ENCODE results near the gene CCNE1.

CCNE1 gene

GRCh38 chr19:29845574-29846176 is 33.9 kb downstream of the CCNE1 start:
- H3K9me3 ChIP-seq (ENCODE audit: low read length): no peaks in the 10 kb centered on the region
- H3K27me3 ChIP-seq (ENCODE audit: insufficient read depth, low read length): peaks cover 29% of the 10 kb centered on the region
- H2AFZ ChIP-seq (ENCODE audit: low read depth, low read length): peak overlapping the region; percentile 79
- peak overlapping the region; percentile 61 for H3K4me3 ChIP-seq (ENCODE audit: low read length)
- H3K36me3 ChIP-seq (ENCODE audit: insufficient read depth, low read length): no peaks in the 10 kb centered on the region
- H3K4me1 ChIP-seq (ENCODE audit: insufficient read depth, low read length): peaks cover 25% of the 10 kb centered on the region

DNA sequence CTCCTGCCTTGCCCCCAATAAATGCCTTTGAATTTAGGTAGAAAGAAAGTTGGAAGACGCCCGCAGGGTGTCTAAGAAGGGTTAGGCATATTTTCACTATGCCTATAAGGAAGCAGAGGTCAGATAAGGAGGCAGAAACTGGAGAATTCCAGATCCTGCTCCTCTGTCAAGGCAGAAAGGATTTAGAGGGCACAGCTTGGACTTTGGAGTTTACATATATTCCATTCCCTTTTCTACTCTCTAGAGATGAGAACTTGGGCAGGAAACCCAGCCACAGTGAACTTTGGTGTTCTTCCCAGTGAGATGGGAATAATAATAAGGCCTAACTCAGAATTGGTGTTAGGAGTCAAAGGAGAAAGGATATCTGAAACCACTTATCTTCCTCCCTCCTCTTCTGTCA is 37.4 kb downstream of the CCNE1 start:
- Histone ChIP-seq H3K27me3 (ENCODE audit: insufficient read depth, low read length) (peaks cover 4% of the 10 kb centered on the region), H2AFZ (ENCODE audit: low read depth, low read length) (no peak overlapping the region), H3K36me3 (ENCODE audit: insufficient read depth, low read length) (no peaks in the 10 kb centered on the region), H3K4me1 (ENCODE audit: insufficient read depth, low read length) (peaks cover 9% of the 10 kb centered on the region), H3K9me3 (ENCODE audit: low read length) (no peaks in the 10 kb centered on the region), H3K4me3 (ENCODE audit: low read length) (no peak overlapping the region)

DNA sequence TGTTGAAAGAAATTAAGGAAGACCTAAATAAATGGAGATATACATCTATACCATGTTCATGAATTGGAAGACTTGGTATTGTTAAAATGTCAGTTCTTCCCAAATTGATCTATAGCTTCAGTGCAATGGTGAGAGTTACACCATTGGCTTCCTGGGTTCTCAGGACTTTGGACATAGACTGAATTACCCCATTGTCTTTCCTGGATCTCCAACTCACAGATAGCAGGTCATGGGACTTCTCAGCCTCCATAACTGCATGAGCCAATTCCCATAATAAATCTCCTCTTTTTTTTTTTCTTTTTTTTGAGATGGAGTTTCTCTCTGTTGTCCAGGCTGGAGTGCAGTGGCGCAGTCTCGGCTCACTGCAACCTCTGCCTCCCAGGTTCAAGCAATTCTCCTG is 38.7 kb downstream of the CCNE1 start:
- H3K4me1 ChIP-seq (ENCODE audit: insufficient read depth, low read length): peaks cover 8% of the 10 kb centered on the region
- H3K9me3 ChIP-seq (ENCODE audit: low read length): no peaks in the 10 kb centered on the region
- no peak overlapping the region for H3K4me3 ChIP-seq (ENCODE audit: low read length)
- peaks cover 4% of the 10 kb centered on the region for H3K27me3 ChIP-seq (ENCODE audit: insufficient read depth, low read length)
- no peaks in the 10 kb centered on the region for H3K36me3 ChIP-seq (ENCODE audit: insufficient read depth, low read length)
- H2AFZ ChIP-seq (ENCODE audit: low read depth, low read length): no peak overlapping the region

DNA sequence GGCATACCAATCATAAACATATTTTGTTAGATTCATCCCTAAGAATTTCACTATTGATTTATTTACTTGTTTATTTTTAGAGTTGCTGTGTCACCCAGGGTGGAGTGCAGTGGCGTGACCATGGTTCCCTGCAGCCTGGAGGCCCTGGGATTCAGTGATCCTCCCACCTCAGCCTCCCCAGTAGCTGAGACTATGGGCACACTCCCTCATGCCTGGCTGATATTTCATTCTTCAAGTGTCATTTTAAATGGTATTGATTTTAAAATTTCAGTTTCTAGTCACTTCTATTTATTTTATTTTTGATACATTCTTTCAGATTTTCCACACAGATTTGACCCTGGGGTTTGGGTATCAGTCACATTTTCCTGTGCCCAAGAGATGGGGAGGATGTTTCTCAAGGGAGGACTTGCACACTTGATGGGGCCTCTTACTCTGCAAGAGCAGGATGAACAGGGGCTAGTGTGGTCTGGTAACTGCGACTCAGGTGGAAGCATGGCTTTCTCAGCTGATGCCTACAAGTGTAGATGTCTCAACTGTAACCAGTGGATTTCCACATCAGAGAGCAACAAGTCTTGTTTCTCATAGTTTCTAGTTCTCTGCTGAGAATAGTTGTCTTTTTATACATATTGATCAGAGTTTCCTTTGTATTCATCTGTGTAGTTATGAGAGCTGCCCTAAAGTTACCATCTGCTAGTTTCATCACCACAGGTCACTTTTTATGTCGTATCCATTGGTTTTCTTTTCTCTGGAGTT is 40.2 kb downstream of the CCNE1 start:
- Histone ChIP-seq H3K36me3 (ENCODE audit: insufficient read depth, low read length) (no peaks in the 10 kb centered on the region), H3K9me3 (ENCODE audit: low read length) (no peaks in the 10 kb centered on the region), H2AFZ (ENCODE audit: low read depth, low read length) (no peak overlapping the region), H3K4me1 (ENCODE audit: insufficient read depth, low read length) (peaks cover 11% of the 10 kb centered on the region), H3K27me3 (ENCODE audit: insufficient read depth, low read length) (peaks cover 4% of the 10 kb centered on the region), H3K4me3 (ENCODE audit: low read length) (no peak overlapping the region)

- no peaks in the 10 kb centered on the region for H3K36me3 ChIP-seq (ENCODE audit: insufficient read depth, low read length)
- peaks cover 3% of the 10 kb centered on the region for H3K27me3 ChIP-seq (ENCODE audit: insufficient read depth, low read length)
- H3K9me3 ChIP-seq (ENCODE audit: low read length): no peaks in the 10 kb centered on the region
- H2AFZ ChIP-seq (ENCODE audit: low read depth, low read length): no peak overlapping the region
- H3K4me3 ChIP-seq (ENCODE audit: low read length): no peak overlapping the region
- H3K4me1 ChIP-seq (ENCODE audit: insufficient read depth, low read length): peaks cover 11% of the 10 kb centered on the region
These were observed 42.2 kb downstream of the CCNE1 start for GRCh38 chr19:29854033-29854432.

DNA sequence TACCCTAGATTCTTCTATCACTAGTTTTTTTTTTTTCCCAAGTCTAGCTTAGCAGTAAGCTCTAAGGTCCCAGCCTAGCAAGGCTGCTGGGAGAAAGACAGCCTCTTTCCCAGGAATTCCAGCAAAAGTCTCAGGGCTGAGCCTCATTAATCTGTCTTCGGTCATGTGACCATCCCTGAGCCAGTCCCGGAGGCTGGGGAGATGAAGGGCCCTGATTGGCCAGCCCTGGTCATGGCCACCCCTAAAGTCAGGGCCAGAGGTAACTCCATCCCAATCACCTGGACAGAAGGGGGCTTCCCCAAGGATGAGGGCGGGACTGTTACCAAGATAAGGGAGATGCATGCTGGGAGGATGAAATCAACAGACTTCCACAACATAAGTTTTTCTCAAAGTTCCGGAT is 43.3 kb downstream of the CCNE1 start:
- Histone ChIP-seq H3K36me3 (ENCODE audit: insufficient read depth, low read length) (no peaks in the 10 kb centered on the region), H3K9me3 (ENCODE audit: low read length) (no peaks in the 10 kb centered on the region), H3K4me3 (ENCODE audit: low read length) (no peak overlapping the region), H2AFZ (ENCODE audit: low read depth, low read length) (peak overlapping the region; percentile 2), H3K27me3 (ENCODE audit: insufficient read depth, low read length) (no peaks in the 10 kb centered on the region), H3K4me1 (ENCODE audit: insufficient read depth, low read length) (peaks cover 11% of the 10 kb centered on the region)

GRCh38 chr19:29855741-29856500 is 44.1 kb downstream of the CCNE1 start:
- Histone ChIP-seq H3K4me1 (ENCODE audit: insufficient read depth, low read length) (peaks cover 11% of the 10 kb centered on the region), H3K4me3 (ENCODE audit: low read length) (no peak overlapping the region), H2AFZ (ENCODE audit: low read depth, low read length) (no peak overlapping the region), H3K27me3 (ENCODE audit: insufficient read depth, low read length) (no peaks in the 10 kb centered on the region), H3K9me3 (ENCODE audit: low read length) (no peaks in the 10 kb centered on the region), H3K36me3 (ENCODE audit: insufficient read depth, low read length) (no peaks in the 10 kb centered on the region)

- Histone ChIP-seq H3K4me1 (ENCODE audit: insufficient read depth, low read length) (peaks cover 11% of the 10 kb centered on the region), H3K36me3 (ENCODE audit: insufficient read depth, low read length) (no peaks in the 10 kb centered on the region), H3K4me3 (ENCODE audit: low read length) (no peak overlapping the region), H3K9me3 (ENCODE audit: low read length) (no peaks in the 10 kb centered on the region), H3K27me3 (ENCODE audit: insufficient read depth, low read length) (peaks cover 3% of the 10 kb centered on the region), H2AFZ (ENCODE audit: low read depth, low read length) (no peak overlapping the region)
These were observed 46.3 kb downstream of the CCNE1 start for GRCh38 chr19:29858000-29858596.

DNA sequence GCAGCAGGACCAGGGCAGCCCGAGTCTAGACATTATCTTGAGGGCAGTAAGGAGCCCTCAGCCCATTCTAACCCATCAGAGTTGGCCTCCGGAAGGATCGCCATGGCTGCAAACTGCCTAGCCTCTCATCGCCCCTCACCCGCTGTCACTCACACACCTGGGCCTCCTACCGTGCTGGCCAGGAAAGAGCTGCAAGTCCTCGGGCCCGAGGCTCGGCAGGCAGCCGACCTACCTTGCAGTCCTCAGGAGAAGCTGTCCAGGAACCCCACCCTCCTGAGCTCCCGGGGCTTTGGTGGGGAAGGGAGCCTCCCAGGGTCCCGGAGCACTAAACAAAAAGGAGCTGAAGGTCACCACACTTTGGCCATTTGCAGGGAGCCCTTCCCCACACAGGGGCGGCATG is 46.8 kb downstream of the CCNE1 start:
- Histone ChIP-seq H3K4me3 (ENCODE audit: low read length) (no peak overlapping the region), H2AFZ (ENCODE audit: low read depth, low read length) (no peak overlapping the region), H3K27me3 (ENCODE audit: insufficient read depth, low read length) (peaks cover 4% of the 10 kb centered on the region), H3K9me3 (ENCODE audit: low read length) (no peaks in the 10 kb centered on the region), H3K36me3 (ENCODE audit: insufficient read depth, low read length) (no peaks in the 10 kb centered on the region), H3K4me1 (ENCODE audit: insufficient read depth, low read length) (peaks cover 11% of the 10 kb centered on the region)

- Histone ChIP-seq H3K4me3 (ENCODE audit: low read length) (no peak overlapping the region), H3K27me3 (ENCODE audit: insufficient read depth, low read length) (peaks cover 9% of the 10 kb centered on the region)
These were observed 48.7 kb downstream of the CCNE1 start for GRCh38 chr19:29860492-29860891.

DNA sequence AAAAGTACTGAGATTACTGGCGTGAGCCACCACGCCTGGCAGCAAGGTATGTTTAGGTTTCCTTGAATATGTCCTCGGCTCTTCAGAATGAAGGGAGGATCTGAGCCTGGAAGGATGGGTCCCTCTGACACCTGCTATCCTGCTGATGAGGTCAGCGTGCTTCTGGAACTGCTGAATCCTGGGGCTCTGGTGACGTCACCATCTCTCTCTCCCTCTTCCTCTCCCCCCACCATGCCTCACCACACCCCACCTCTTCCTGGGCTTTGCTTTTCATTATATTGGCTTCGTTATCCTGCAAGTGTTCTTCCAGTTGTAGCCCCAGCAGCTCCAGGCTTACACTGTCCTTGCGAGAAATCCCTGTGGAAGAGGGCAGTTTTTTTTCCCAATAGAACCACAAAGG is 49.8 kb downstream of the CCNE1 start:
- Histone ChIP-seq H3K4me3 (ENCODE audit: low read length) (no peak overlapping the region), H3K36me3 (ENCODE audit: insufficient read depth, low read length) (no peaks in the 10 kb centered on the region), H2AFZ (ENCODE audit: low read depth, low read length) (no peak overlapping the region), H3K27me3 (ENCODE audit: insufficient read depth, low read length) (peaks cover 12% of the 10 kb centered on the region), H3K4me1 (ENCODE audit: insufficient read depth, low read length) (peaks cover under 1% of the 10 kb centered on the region), H3K9me3 (ENCODE audit: low read length) (no peaks in the 10 kb centered on the region)

More at GRCh38 chr19:29860492-29860891, 48.7 kb downstream of the CCNE1 start:
- Histone ChIP-seq H3K9me3 (ENCODE audit: low read length) (no peaks in the 10 kb centered on the region), H2AFZ (ENCODE audit: low read depth, low read length) (no peak overlapping the region), H3K36me3 (ENCODE audit: insufficient read depth, low read length) (no peaks in the 10 kb centered on the region), H3K4me1 (ENCODE audit: insufficient read depth, low read length) (peaks cover 10% of the 10 kb centered on the region)

- Histone ChIP-seq H3K27me3 (ENCODE audit: insufficient read depth, low read length) (peaks cover 15% of the 10 kb centered on the region), H3K4me1 (ENCODE audit: insufficient read depth, low read length) (no peaks in the 10 kb centered on the region), H3K36me3 (ENCODE audit: insufficient read depth, low read length) (no peaks in the 10 kb centered on the region), H3K9me3 (ENCODE audit: low read length) (no peaks in the 10 kb centered on the region), H3K4me3 (ENCODE audit: low read length) (no peak overlapping the region), H2AFZ (ENCODE audit: low read depth, low read length) (no peak overlapping the region)
These were observed 54.2 kb downstream of the CCNE1 start for GRCh38 chr19:29866011-29866410.

GRCh38 chr19:29867984-29868383 is 56.2 kb downstream of the CCNE1 start:
- Histone ChIP-seq H3K4me3 (ENCODE audit: low read length) (no peak overlapping the region), H3K9me3 (ENCODE audit: low read length) (no peaks in the 10 kb centered on the region), H3K36me3 (ENCODE audit: insufficient read depth, low read length) (no peaks in the 10 kb centered on the region), H2AFZ (ENCODE audit: low read depth, low read length) (no peak overlapping the region), H3K27me3 (ENCODE audit: insufficient read depth, low read length) (peaks cover 20% of the 10 kb centered on the region), H3K4me1 (ENCODE audit: insufficient read depth, low read length) (peaks cover 2% of the 10 kb centered on the region)

Measured in neuron (in vitro differentiated cells).